Measurements from ENCODE around the gene CCDC152. TPM values are rescaled to one million over a fixed set of nuclear protein-coding genes. Genes with fewer than 3 reads are reported as not detected.

The CCDC152 gene
- total RNA-seq, 1 experiment from 2014 or later, result not detected

GRCh38 chr5:42801516-42802166 is 45.0 kb downstream of the CCDC152 start:
- CTCF ChIA-PET, result interaction anchor here (1.5 kb wide), 1 partner anchor 88 kb away, joined by 3 read pairs; no protein-coding TSS in a partner anchor
- no TSS peak for BruUV-seq (replicated peaks)
- H2AFZ ChIP-seq (ENCODE audit: low read depth, low read length, poor library complexity, severe bottlenecking), result no peak overlapping the region
- H3K27ac ChIP-seq (ENCODE audit: low read depth, low read length), result no peak overlapping the region
- POLR2A ChIA-PET, result interaction anchor here (1.2 kb wide), 1 partner anchor 8 kb away, joined by 3 read pairs; no protein-coding TSS in a partner anchor
- intact Hi-C loops (cut with micrococcal nuclease), result no loop called here
- DNase-seq (ENCODE audit: low read depth, low spot score), result no peak
- no peaks in the 10 kb centered on the region for H3K79me2 ChIP-seq (ENCODE audit: insufficient read depth, low read length)
- no peak for ATAC-seq
- H3K4me2 ChIP-seq (ENCODE audit: low read length), result no peak overlapping the region
- no peak overlapping the region for H3K4me3 ChIP-seq (replicated peaks in 1 of 2; ENCODE audit: low read depth in 1 of 2, low read length in 2 of 2)
- no peak overlapping the region for H3K9ac ChIP-seq (ENCODE audit: low read length)
- no peaks in the 10 kb centered on the region for H3K36me3 ChIP-seq (ENCODE audit: control insufficient read depth in 1 of 2, insufficient read depth in 2 of 2, low read length in 2 of 2)
- H3K9me3 ChIP-seq (ENCODE audit: control insufficient read depth in 1 of 2, insufficient read depth in 1 of 2, low read depth in 1 of 2, low read length in 2 of 2), result no peaks in the 10 kb centered on the region
- H4K20me1 ChIP-seq (ENCODE audit: insufficient read depth), result no peaks in the 10 kb centered on the region
- RAD21 ChIA-PET (ENCODE audit: low non-redundant PET in 1 of 2, low total read pairs in 2 of 2, uncharacterized antibody in 2 of 2, unreplicated experiment in 2 of 2), result no interaction called here
- H3K27me3 ChIP-seq (ENCODE audit: insufficient read depth, low read length), result no peaks in the 10 kb centered on the region
- no peaks in the 10 kb centered on the region for H3K4me1 ChIP-seq (ENCODE audit: control insufficient read depth in 1 of 2, insufficient read depth in 2 of 2, low read length in 2 of 2)
- TF ChIP-seq ZNF274 (IDR thresholded peaks at IDR 0.05; ENCODE audit: low read depth, low read length) (no peak), CBX3 (IDR thresholded peaks at IDR 0.05; ENCODE audit: low read depth) (no peak)
- H3K9me2 ChIP-seq (ENCODE audit: insufficient read depth), result no peaks in the 10 kb centered on the region

DNA sequence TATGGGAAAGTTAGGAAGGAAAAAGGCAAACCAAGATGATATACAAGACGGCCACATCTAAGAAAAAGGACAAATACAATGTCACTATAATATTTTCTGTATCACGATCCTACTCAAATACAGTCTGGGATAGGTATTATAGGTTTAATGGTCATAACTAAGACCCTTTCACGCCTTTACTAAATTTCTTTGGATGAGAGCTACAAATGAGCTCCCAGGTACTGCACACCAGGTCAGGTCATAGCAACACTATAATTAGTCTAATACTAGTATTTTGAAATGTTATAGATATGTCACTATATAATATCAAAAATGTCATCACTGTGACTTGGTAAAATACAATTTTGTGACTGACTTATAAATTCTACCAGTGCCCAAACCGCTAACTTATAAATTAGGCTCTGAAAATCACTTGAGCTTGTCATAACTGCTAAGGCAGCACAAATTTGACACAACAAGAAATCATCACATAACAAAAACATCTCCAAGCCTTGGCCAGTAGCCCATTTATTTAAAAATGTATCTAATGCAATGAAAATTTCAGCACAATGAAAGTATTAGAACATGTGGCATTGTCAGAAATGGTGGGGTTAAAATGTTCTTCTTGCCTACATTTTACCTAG is 48.2 kb downstream of the CCDC152 start:
- RAD21 ChIA-PET (ENCODE audit: low non-redundant PET in 1 of 2, low total read pairs in 2 of 2, uncharacterized antibody in 2 of 2, unreplicated experiment in 2 of 2), result no interaction called here
- no peaks in the 10 kb centered on the region for H3K36me3 ChIP-seq (ENCODE audit: control insufficient read depth in 1 of 2, insufficient read depth in 2 of 2, low read length in 2 of 2)

More for the DNA sequence above, 48.2 kb downstream of the CCDC152 start:
- ATAC-seq, result no peak
- BruUV-seq (replicated peaks), result no TSS peak
- Histone ChIP-seq H3K79me2 (ENCODE audit: insufficient read depth, low read length) (no peaks in the 10 kb centered on the region), H3K4me1 (ENCODE audit: control insufficient read depth in 1 of 2, insufficient read depth in 2 of 2, low read length in 2 of 2) (no peaks in the 10 kb centered on the region), H3K9ac (ENCODE audit: low read length) (no peak overlapping the region), H3K27ac (ENCODE audit: low read depth, low read length) (no peak overlapping the region), H3K4me2 (ENCODE audit: low read length) (no peak overlapping the region), H3K4me3 (replicated peaks in 1 of 2; ENCODE audit: low read depth in 1 of 2, low read length in 2 of 2) (no peak overlapping the region), H3K9me2 (ENCODE audit: insufficient read depth) (no peaks in the 10 kb centered on the region), H2AFZ (ENCODE audit: low read depth, low read length, poor library complexity, severe bottlenecking) (no peak overlapping the region), H3K27me3 (ENCODE audit: insufficient read depth, low read length) (no peaks in the 10 kb centered on the region), H4K20me1 (ENCODE audit: insufficient read depth) (no peaks in the 10 kb centered on the region), H3K9me3 (ENCODE audit: control insufficient read depth in 1 of 2, insufficient read depth in 1 of 2, low read depth in 1 of 2, low read length in 2 of 2) (no peaks in the 10 kb centered on the region)
- intact Hi-C loops (cut with micrococcal nuclease), result no loop called here
- CTCF ChIA-PET, result no interaction called here
- POLR2A ChIA-PET, result no interaction called here
- no peak for DNase-seq (ENCODE audit: low read depth, low spot score)
- no peak for TF ChIP-seq ELF1 (IDR thresholded peaks at IDR 0.05; ENCODE audit: borderline replicate concordance, low read depth)
- TF ChIP-seq ZFX (IDR thresholded peaks at IDR 0.05), result no peak
- no peak for TF ChIP-seq EZH2 (IDR thresholded peaks at IDR 0.05)
- TF ChIP-seq YY1 (IDR thresholded peaks at IDR 0.05; ENCODE audit: extremely low read depth, insufficient replicate concordance, low read depth, low read length), result no peak
- TF ChIP-seq POLR2A (IDR thresholded peaks at IDR 0.05; ENCODE audit: borderline replicate concordance, extremely low read depth, insufficient read depth, insufficient read length), result no peak
- no peak for TF ChIP-seq JUND (IDR thresholded peaks at IDR 0.05)
- TF ChIP-seq ATF3 (IDR thresholded peaks at IDR 0.05), result no peak
- no peak for TF ChIP-seq FOSL1 (IDR thresholded peaks at IDR 0.05; ENCODE audit: low read depth)
- TF ChIP-seq SRF (IDR thresholded peaks at IDR 0.05; ENCODE audit: low read depth), result no peak
- no peak for TF ChIP-seq EGR1 (IDR thresholded peaks at IDR 0.05; ENCODE audit: low read depth)
- TF ChIP-seq, protein P1, sequence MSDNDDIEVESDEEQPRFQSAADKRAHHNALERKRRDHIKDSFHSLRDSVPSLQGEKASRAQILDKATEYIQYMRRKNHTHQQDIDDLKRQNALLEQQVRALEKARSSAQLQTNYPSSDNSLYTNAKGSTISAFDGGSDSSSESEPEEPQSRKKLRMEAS (IDR thresholded peaks at IDR 0.05), result no peak
